GM18498 (cell line): ENCODE results near the gene ALG6.

Experiments used
- ATAC-seq: cut with Tn5 transposase; IDR thresholded peaks from one replicate; pipeline ENCODE4 v1.9.1; 2021; ENCODE audit warnings: mild to moderate bottlenecking, moderate library complexity; ENCODE audit not compliant: unreplicated experiment

Gene ALG6

GRCh38 chr1:63487336-63488065 is 120.1 kb downstream of the ALG6 start:
- no peak for ATAC-seq
